NK-92 treated with Interleukin-12 subunit alpha and Interleukin-12 subunit beta, amount 100 ng/mL, for 24 hours (cell line): ENCODE results near the gene ZNF74.

Experiments used
- DNase-seq: peaks from one replicate; lab custom pipeline; 2025; lab: John Stamatoyannopoulos, UW

ZNF74 gene

GRCh38 chr22:20420157-20420842, 26.3 kb downstream of the ZNF74 start:
- no peak for DNase-seq

GRCh38 chr22:20421507-20421874, 27.5 kb downstream of the ZNF74 start:
- DNase-seq = no peak

GRCh38 chr22:20422271-20423007, 28.5 kb downstream of the ZNF74 start:
- no peak for DNase-seq

GRCh38 chr22:20423008-20423905, 29.3 kb downstream of the ZNF74 start:
- no peak for DNase-seq

- DNase-seq = no peak
These were observed 30.1 kb downstream of the ZNF74 start for GRCh38 chr22:20423906-20424551.

GRCh38 chr22:20424568-20424931, 30.6 kb downstream of the ZNF74 start:
- no peak for DNase-seq

- DNase-seq = no peak
These were observed 31.1 kb downstream of the ZNF74 start for GRCh38 chr22:20424932-20425565.

- DNase-seq = no peak
These were observed 31.8 kb downstream of the ZNF74 start for GRCh38 chr22:20425566-20426258.

- DNase-seq = no peak
These were observed 32.3 kb downstream of the ZNF74 start for GRCh38 chr22:20426259-20426615.

- no peak for DNase-seq
These were observed 33.4 kb downstream of the ZNF74 start for GRCh38 chr22:20427104-20427944.

GRCh38 chr22:20427945-20428417, 34.0 kb downstream of the ZNF74 start:
- no peak for DNase-seq

- no peak for DNase-seq
These were observed 34.7 kb downstream of the ZNF74 start for GRCh38 chr22:20428496-20429253.

- DNase-seq = no peak
These were observed 35.5 kb downstream of the ZNF74 start for GRCh38 chr22:20429254-20430100.

GRCh38 chr22:20430101-20430719, 36.3 kb downstream of the ZNF74 start:
- no peak for DNase-seq

- no peak for DNase-seq
These were observed 37.0 kb downstream of the ZNF74 start for GRCh38 chr22:20430720-20431510.

GRCh38 chr22:20431511-20432192, 37.7 kb downstream of the ZNF74 start:
- no peak for DNase-seq
